AG04449 (cell line): ENCODE measurements around the gene TACO1.

Source experiments
- CTCF ChIA-PET: fragments of 350-600 bp; formaldehyde crosslinking; extraction: SDS; loops from one replicate; lab custom pipeline; 2021; ENCODE audit warnings: antibody characterized with exemption; lab: Yijun Ruan, JAX
- POLR2A ChIA-PET: fragments of 400-600, 350-600 bp; formaldehyde crosslinking; extraction: SDS; loops from one replicate; lab custom pipeline; 2020; ENCODE audit warnings: antibody characterized with exemption, inconsistent platforms; lab: Yijun Ruan, JAX
- DNase-seq: peaks from one replicate; pipeline ENCODE4 v3.0.0-alpha.2; 2010; ENCODE audit warnings: low read depth, low spot score
- H3K4me3 ChIP-seq: 2 replicates; pipeline ENCODE4 v1.5.1; 2011; ENCODE audit warnings: low read depth, mild to moderate bottlenecking, control low read depth, low read length
- CTCF ChIP-seq: IDR thresholded peaks from one replicate; pipeline ENCODE4 v1.5.1; 2011; ENCODE audit warnings: mild to moderate bottlenecking, moderate library complexity, low read length, control low read depth, inconsistent platforms; ENCODE audit not compliant: insufficient read depth; ENCODE audit errors: missing control alignments

The TACO1 gene

DNA sequence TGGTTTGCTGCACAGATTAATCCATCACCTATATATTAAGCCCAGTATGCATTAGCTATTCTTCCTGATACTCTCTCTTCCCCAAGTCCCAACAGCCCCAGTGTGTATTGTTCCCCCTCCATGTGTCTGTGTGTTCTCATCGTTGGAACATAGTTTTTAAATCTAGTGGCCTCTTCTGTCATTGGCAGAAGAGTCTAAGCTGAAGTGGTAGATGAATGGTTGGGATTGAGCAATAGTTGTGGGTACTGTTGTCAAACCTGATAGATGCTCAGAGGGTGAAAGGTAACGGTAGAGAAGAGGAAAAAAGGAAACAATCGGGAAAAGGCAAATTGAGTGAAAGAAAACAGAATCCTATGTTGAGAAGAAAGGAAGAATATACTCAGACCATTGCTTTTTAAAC lies 51.4 kb downstream of the TACO1 start:
- no peak for DNase-seq
- TF ChIP-seq CTCF, result no peak
- POLR2A ChIA-PET, result no interaction called here
- CTCF ChIA-PET, result no interaction called here
- H3K4me3 ChIP-seq, result no peak overlapping the region

DNA sequence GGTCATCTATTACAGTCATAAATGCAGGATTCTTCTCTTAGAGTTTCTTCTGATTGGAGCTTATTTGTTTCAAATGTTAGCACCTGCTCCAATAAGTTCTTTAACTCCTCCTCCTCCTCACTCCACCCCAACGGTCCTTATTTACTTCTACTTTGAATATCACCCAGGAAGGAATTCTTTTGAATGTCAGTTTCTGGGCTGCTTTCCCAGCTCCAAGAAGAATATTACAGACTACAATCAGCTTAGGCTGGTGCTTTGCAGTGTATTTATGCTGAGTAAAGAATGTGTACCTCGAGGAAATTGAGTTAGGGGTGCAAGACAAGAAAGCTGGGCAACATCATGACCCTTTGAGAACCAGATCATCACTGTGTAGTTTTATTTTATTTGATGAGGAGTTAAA lies 52.4 kb downstream of the TACO1 start:
- no peak for DNase-seq
- CTCF ChIA-PET, result no interaction called here
- no peak overlapping the region for H3K4me3 ChIP-seq
- POLR2A ChIA-PET, result no interaction called here
- TF ChIP-seq CTCF, result no peak

DNA sequence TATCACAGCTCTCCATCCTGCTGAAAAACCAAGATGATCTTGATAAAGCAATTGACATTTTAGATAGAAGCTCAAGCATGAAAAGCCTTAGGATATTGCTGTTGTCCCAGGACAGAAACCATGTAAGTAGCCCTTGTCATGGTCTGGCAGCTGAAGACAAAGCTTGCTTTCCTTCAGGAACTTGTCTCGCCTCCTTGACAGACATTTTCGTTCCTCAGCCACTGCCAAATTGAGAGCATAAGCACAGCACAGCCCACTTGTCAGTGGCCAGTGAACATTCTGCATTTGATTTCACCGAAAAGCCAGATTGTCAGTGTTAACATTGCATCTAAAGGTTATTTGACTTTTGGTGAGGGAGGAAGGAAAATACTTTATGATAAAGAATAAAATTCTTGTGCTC lies 57.1 kb downstream of the TACO1 start:
- TF ChIP-seq CTCF, result no peak
- CTCF ChIA-PET, result no interaction called here
- DNase-seq, result no peak
- H3K4me3 ChIP-seq, result no peak overlapping the region
- POLR2A ChIA-PET, result no interaction called here
